ENCODE data around the gene SIMC1. TPM values are rescaled to one million over a fixed set of nuclear protein-coding genes. Genes with fewer than 3 reads are reported as not detected.
A peak's percentile ranks its signal among the peaks of the same experiment; 100 is the strongest.

The SIMC1 gene
- total RNA-seq, 4 donors from 2014 or later: 17.8 to 28.3 (median 22.0) TPM

- intact Hi-C loops (cut with DNase I): no loop called here
- WGBS: 4% methylated on average over 15 of the region's 27 CpGs
Observed at GRCh38 chr5:176360894-176361436, 122.7 kb downstream of the SIMC1 start.

GRCh38 chr5:176361437-176362232, 123.4 kb downstream of the SIMC1 start, which contains the start of gene KIAA1191:
Gene KIAA1191, minus strand, starts transcription at chr5:176361764. Its CDS starts 2,256 bp downstream, at chr5:176359508.
- DNase-seq (ENCODE audit: extremely low spot score): peak; percentile 97
- Histone ChIP-seq H3K4me1 (peaks cover 20 to 51% (median 50%) of the 10 kb centered on the region in 4 donors), H3K27me3 (no peaks in the 10 kb centered on the region), H3K27ac (replicated peaks in 1 of 4) (peak within 1 kb of the TSS; percentile 77 to 85 (median 84)), H3K36me3 (peaks cover 0 to 28% (median 18%) of the 10 kb centered on the region in 4 donors), H3K9me3 (no peaks in the 10 kb centered on the region), H3K4me3 (peak within 1 kb of the TSS; percentile 88 to 93 (median 90))
- TF ChIP-seq POLR2AphosphoS5 (IDR thresholded peaks at IDR 0.05) (peak; percentile 94 to 95), POLR2A (IDR thresholded peaks at IDR 0.05; ENCODE audit: low read depth) (peak; percentile 48), EP300 (IDR thresholded peaks at IDR 0.05) (no peak), CTCF (IDR thresholded peaks at IDR 0.05) (peak; percentile 14 to 41 (median 35))
- 3% methylated on average over 13 of the region's 56 CpGs for WGBS
- intact Hi-C loops (cut with DNase I): no loop called here

More at GRCh38 chr5:176360894-176361436, 122.7 kb downstream of the SIMC1 start:
- DNase-seq (ENCODE audit: extremely low spot score): no peak
- Histone ChIP-seq H3K9me3 (no peaks in the 10 kb centered on the region), H3K36me3 (peaks cover 0 to 34% (median 19%) of the 10 kb centered on the region in 4 donors), H3K4me3 (peak overlapping the region; percentile 88 to 93 (median 90)), H3K4me1 (peaks cover 14 to 44% (median 43%) of the 10 kb centered on the region in 4 donors), H3K27ac (replicated peaks in 1 of 4) (peak overlapping the region; percentile 77 to 85 (median 84)), H3K27me3 (no peaks in the 10 kb centered on the region)
- TF ChIP-seq POLR2A (IDR thresholded peaks at IDR 0.05; ENCODE audit: low read depth) (no peak), CTCF (IDR thresholded peaks at IDR 0.05) (no peak)

- intact Hi-C loops (cut with DNase I): no loop called here
Observed at GRCh38 chr5:176362233-176362490, 123.9 kb downstream of the SIMC1 start.

GRCh38 chr5:176364765-176365350, 126.6 kb downstream of the SIMC1 start:
- H3K27me3 ChIP-seq: no peaks in the 10 kb centered on the region
- H3K9me3 ChIP-seq: no peaks in the 10 kb centered on the region
- WGBS: 29% methylated on average over 13 of the region's 28 CpGs
- intact Hi-C loops (cut with DNase I): no loop called here
- peak overlapping the region; percentile 76 to 96 (median 94) for H3K4me3 ChIP-seq
- TF ChIP-seq POLR2A (IDR thresholded peaks at IDR 0.05; ENCODE audit: low read depth) (no peak), POLR2AphosphoS5 (IDR thresholded peaks at IDR 0.05) (peak; percentile 7 to 55)
- peaks cover 16 to 52% (median 46%) of the 10 kb centered on the region in 4 donors for H3K4me1 ChIP-seq
- peaks cover 8 to 28% (median 23%) of the 10 kb centered on the region in 4 donors for H3K36me3 ChIP-seq
- no peak for DNase-seq (ENCODE audit: extremely low spot score)
- H3K27ac ChIP-seq (replicated peaks in 1 of 4): peak overlapping the region; percentile 83 to 90 (median 88)

More at GRCh38 chr5:176362233-176362490, 123.9 kb downstream of the SIMC1 start:
- DNase-seq (ENCODE audit: extremely low spot score): no peak
- no peaks in the 10 kb centered on the region for H3K27me3 ChIP-seq
- peak overlapping the region; percentile 88 to 93 (median 90) for H3K4me3 ChIP-seq
- peaks cover 0 to 24% (median 13%) of the 10 kb centered on the region in 4 donors for H3K36me3 ChIP-seq
- peak overlapping the region; percentile 77 to 85 (median 84) for H3K27ac ChIP-seq (replicated peaks in 1 of 4)
- no peaks in the 10 kb centered on the region for H3K9me3 ChIP-seq
- WGBS: 68% methylated on average over 8 of the region's 8 CpGs
- H3K4me1 ChIP-seq: peaks cover 20 to 53% (median 51%) of the 10 kb centered on the region in 4 donors
- no peak for TF ChIP-seq POLR2AphosphoS5 (IDR thresholded peaks at IDR 0.05)
- TF ChIP-seq POLR2A (IDR thresholded peaks at IDR 0.05; ENCODE audit: low read depth): no peak
- TF ChIP-seq CTCF (IDR thresholded peaks at IDR 0.05): no peak
- no peak for TF ChIP-seq EP300 (IDR thresholded peaks at IDR 0.05)

Measured in esophagus muscularis mucosa (tissue), 4 donors.